ENCODE measurements around the gene BPIFB2.
"Not testable (repeated sequence)": the region's sequence is repeated elsewhere in the genome, so short reads cannot be mapped to it uniquely, and the experiment has no call there.

The BPIFB2 gene, protein sequence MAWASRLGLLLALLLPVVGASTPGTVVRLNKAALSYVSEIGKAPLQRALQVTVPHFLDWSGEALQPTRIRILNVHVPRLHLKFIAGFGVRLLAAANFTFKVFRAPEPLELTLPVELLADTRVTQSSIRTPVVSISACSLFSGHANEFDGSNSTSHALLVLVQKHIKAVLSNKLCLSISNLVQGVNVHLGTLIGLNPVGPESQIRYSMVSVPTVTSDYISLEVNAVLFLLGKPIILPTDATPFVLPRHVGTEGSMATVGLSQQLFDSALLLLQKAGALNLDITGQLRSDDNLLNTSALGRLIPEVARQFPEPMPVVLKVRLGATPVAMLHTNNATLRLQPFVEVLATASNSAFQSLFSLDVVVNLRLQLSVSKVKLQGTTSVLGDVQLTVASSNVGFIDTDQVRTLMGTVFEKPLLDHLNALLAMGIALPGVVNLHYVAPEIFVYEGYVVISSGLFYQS

GRCh38 chr20:33007376-33008335 lies at the start of gene BPIFB2:
Gene BPIFB2, plus strand, starts transcription at chr20:33007704. Its CDS starts 871 bp downstream, at chr20:33008575.
- Mint-ChIP-seq H3K27ac (no peak within 1 kb of the TSS), H3K4me3 (no peak within 1 kb of the TSS), H3K36me3 (ENCODE audit: low read depth) (no peaks in the 10 kb centered on the region), H3K4me1 (ENCODE audit: low read depth) (no peaks in the 10 kb centered on the region), H3K27me3 (no peaks in the 10 kb centered on the region), H3K9me3 (peaks cover 8% of the 10 kb centered on the region)
- intact Hi-C loops (cut with micrococcal nuclease): no loop called here

- H3K4me1 Mint-ChIP-seq (ENCODE audit: low read depth): no peaks in the 10 kb centered on the region
- H3K36me3 Mint-ChIP-seq (ENCODE audit: low read depth): no peaks in the 10 kb centered on the region
- H3K4me3 Mint-ChIP-seq: no peak overlapping the region
- H3K9me3 Mint-ChIP-seq: peaks cover 22% of the 10 kb centered on the region
- H3K27me3 Mint-ChIP-seq: peaks cover 2% of the 10 kb centered on the region
- intact Hi-C loops (cut with micrococcal nuclease): no loop called here
- no peak overlapping the region for H3K27ac Mint-ChIP-seq
These were observed 48.9 kb upstream of the BPIFB2 start for GRCh38 chr20:32958574-32958973.

- Mint-ChIP-seq H3K4me1 (ENCODE audit: low read depth) (peaks cover 5% of the 10 kb centered on the region), H3K27me3 (peaks cover 2% of the 10 kb centered on the region), H3K27ac (no peak overlapping the region), H3K36me3 (ENCODE audit: low read depth) (no peaks in the 10 kb centered on the region), H3K9me3 (peaks cover 22% of the 10 kb centered on the region), H3K4me3 (no peak overlapping the region)
- intact Hi-C loops (cut with micrococcal nuclease): no loop called here
These were observed 47.9 kb upstream of the BPIFB2 start for GRCh38 chr20:32959351-32960221.

DNA sequence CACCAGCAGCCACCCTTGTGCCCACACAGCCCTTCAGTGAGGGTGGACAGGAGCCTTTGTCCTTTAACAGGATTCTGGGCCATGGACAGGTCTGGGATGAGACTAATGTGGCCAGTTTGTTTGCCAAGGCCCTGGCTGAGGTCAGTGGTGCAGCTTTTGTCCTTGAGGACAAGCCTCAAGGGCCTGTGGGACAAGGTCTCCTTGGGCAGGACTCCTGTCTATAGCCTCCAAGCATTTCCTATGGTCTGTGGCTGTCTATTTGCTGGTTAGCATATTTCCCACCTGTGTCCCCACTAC lies 47.3 kb upstream of the BPIFB2 start:
- H3K4me3 Mint-ChIP-seq: no peak overlapping the region
- H3K27ac Mint-ChIP-seq: no peak overlapping the region
- peaks cover 2% of the 10 kb centered on the region for H3K27me3 Mint-ChIP-seq
- intact Hi-C loops (cut with micrococcal nuclease): no loop called here
- peaks cover 22% of the 10 kb centered on the region for H3K9me3 Mint-ChIP-seq
- H3K36me3 Mint-ChIP-seq (ENCODE audit: low read depth): no peaks in the 10 kb centered on the region
- H3K4me1 Mint-ChIP-seq (ENCODE audit: low read depth): peaks cover 5% of the 10 kb centered on the region

- H3K36me3 Mint-ChIP-seq (ENCODE audit: low read depth): no peaks in the 10 kb centered on the region
- H3K9me3 Mint-ChIP-seq: peaks cover 22% of the 10 kb centered on the region
- H3K27me3 Mint-ChIP-seq: peaks cover 2% of the 10 kb centered on the region
- H3K4me1 Mint-ChIP-seq (ENCODE audit: low read depth): peaks cover 5% of the 10 kb centered on the region
- no peak overlapping the region for H3K27ac Mint-ChIP-seq
- H3K4me3 Mint-ChIP-seq: no peak overlapping the region
- intact Hi-C loops (cut with micrococcal nuclease): no loop called here
These were observed 46.4 kb upstream of the BPIFB2 start for GRCh38 chr20:32960849-32961731.

- Mint-ChIP-seq H3K4me1 (ENCODE audit: low read depth) (peaks cover 5% of the 10 kb centered on the region), H3K27ac (no peak overlapping the region), H3K9me3 (peaks cover 13% of the 10 kb centered on the region), H3K36me3 (ENCODE audit: low read depth) (no peaks in the 10 kb centered on the region), H3K27me3 (no peaks in the 10 kb centered on the region), H3K4me3 (no peak overlapping the region)
- intact Hi-C loops (cut with micrococcal nuclease): no loop called here
These were observed 45.5 kb upstream of the BPIFB2 start for GRCh38 chr20:32962053-32962452.

GRCh38 chr20:32962646-32963045 lies 44.9 kb upstream of the BPIFB2 start:
- H3K4me1 Mint-ChIP-seq (ENCODE audit: low read depth); H3K9me3 Mint-ChIP-seq; H3K27ac Mint-ChIP-seq; H3K4me3 Mint-ChIP-seq; intact Hi-C loops (cut with micrococcal nuclease); H3K36me3 Mint-ChIP-seq (ENCODE audit: low read depth); H3K27me3 Mint-ChIP-seq: not testable (repeated sequence)

- Mint-ChIP-seq H3K36me3 (ENCODE audit: low read depth) (no peaks in the 10 kb centered on the region), H3K27me3 (no peaks in the 10 kb centered on the region), H3K27ac (no peak overlapping the region), H3K4me3 (no peak overlapping the region), H3K4me1 (ENCODE audit: low read depth) (peaks cover 5% of the 10 kb centered on the region), H3K9me3 (peaks cover 2% of the 10 kb centered on the region)
- intact Hi-C loops (cut with micrococcal nuclease): no loop called here
These were observed 44.3 kb upstream of the BPIFB2 start for GRCh38 chr20:32963176-32963575.

GRCh38 chr20:32964575-32964974 lies 42.9 kb upstream of the BPIFB2 start:
- intact Hi-C loops (cut with micrococcal nuclease): no loop called here
- Mint-ChIP-seq H3K36me3 (ENCODE audit: low read depth) (no peaks in the 10 kb centered on the region), H3K4me1 (ENCODE audit: low read depth) (peaks cover 5% of the 10 kb centered on the region), H3K9me3 (no peaks in the 10 kb centered on the region), H3K27ac (no peak overlapping the region), H3K27me3 (no peaks in the 10 kb centered on the region), H3K4me3 (no peak overlapping the region)

- H3K4me1 Mint-ChIP-seq (ENCODE audit: low read depth): peaks cover 5% of the 10 kb centered on the region
- H3K27ac Mint-ChIP-seq: no peak overlapping the region
- H3K36me3 Mint-ChIP-seq (ENCODE audit: low read depth): no peaks in the 10 kb centered on the region
- intact Hi-C loops (cut with micrococcal nuclease): no loop called here
- H3K27me3 Mint-ChIP-seq: no peaks in the 10 kb centered on the region
- H3K4me3 Mint-ChIP-seq: no peak overlapping the region
- no peaks in the 10 kb centered on the region for H3K9me3 Mint-ChIP-seq
These were observed 42.4 kb upstream of the BPIFB2 start for GRCh38 chr20:32965115-32965514.

DNA sequence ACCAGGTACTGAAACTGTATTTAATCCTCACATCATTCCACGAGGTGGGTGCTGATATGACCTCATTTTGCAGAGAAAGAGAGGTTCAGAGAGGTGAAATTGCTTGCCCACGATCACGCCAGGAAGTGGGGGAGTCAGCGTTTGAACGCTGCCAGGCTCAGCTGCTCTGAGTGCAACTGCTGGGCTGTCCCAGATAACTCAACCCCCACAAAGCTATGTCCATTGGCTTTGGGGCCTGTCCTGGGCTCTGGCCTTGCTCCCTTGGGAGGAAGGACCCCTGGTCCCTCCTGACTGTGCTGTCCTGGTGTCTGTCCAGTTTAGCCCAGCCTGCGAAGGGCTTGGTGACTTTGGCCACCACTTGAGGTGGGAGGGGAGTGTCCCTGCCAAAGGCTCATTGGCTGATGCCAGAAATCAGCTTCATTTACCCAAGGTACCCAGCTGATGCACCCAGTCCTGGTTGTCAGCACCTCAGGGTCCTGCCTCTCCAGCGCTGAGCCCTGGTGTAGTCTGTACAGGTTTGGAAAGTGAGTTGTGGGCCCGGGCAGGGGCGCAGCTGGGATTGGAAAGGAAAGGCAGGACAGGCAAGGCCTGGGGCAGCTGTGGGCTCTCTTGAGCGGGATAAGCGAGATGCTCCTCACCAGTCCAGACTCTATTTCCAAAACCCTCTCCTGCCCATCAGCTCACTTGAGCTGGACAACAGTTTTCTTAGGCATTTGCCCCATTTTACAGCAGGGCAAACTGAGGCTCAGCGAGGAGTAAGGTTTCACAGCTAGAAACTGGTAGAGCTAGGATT lies 41.7 kb upstream of the BPIFB2 start:
- Mint-ChIP-seq H3K4me1 (ENCODE audit: low read depth) (peaks cover 5% of the 10 kb centered on the region), H3K4me3 (no peak overlapping the region), H3K9me3 (no peaks in the 10 kb centered on the region), H3K27me3 (no peaks in the 10 kb centered on the region), H3K36me3 (ENCODE audit: low read depth) (no peaks in the 10 kb centered on the region), H3K27ac (no peak overlapping the region)
- intact Hi-C loops (cut with micrococcal nuclease): no loop called here

GRCh38 chr20:32966382-32966781 lies 41.1 kb upstream of the BPIFB2 start:
- no peak overlapping the region for H3K4me3 Mint-ChIP-seq
- H3K27me3 Mint-ChIP-seq: no peaks in the 10 kb centered on the region
- no peaks in the 10 kb centered on the region for H3K9me3 Mint-ChIP-seq
- no peak overlapping the region for H3K27ac Mint-ChIP-seq
- intact Hi-C loops (cut with micrococcal nuclease): no loop called here
- H3K36me3 Mint-ChIP-seq (ENCODE audit: low read depth): no peaks in the 10 kb centered on the region
- peaks cover 5% of the 10 kb centered on the region for H3K4me1 Mint-ChIP-seq (ENCODE audit: low read depth)
